Measurements from ENCODE around the gene PLXNB3. TPM values are rescaled to one million over a fixed set of nuclear protein-coding genes. Genes with fewer than 3 reads are reported as not detected.

The PLXNB3 gene
- total RNA-seq, 1 donor = 4.3 TPM

DNA sequence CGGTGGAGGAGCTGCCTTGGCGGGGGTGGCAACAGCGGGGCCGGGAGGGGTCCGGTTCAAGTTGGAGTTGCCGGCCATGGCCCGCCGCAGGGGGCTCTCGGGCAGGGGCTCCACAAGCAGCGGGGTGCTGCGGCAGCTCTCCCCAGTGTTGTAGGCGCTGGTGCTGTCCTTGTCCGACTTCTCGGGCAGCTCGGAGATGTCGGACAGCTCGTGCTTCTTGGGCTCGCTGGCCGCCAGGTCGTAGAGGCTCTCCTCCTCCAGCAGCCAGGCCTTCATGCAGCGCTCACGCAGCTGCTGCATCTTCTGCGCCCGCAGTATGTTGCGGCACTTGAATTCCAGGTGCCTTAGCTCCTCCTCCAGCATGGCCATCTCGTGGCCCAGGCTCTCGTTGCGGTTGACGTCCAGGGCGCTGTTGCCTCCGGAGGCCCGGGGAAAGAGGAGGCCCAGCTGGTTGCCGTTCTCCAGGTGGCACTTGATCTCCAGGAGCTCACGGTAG lies 40.1 kb downstream of the PLXNB3 start:
- DNase-seq (ENCODE audit: insufficient read length, low spot score, missing footprints) = no peak
- no peaks in the 10 kb centered on the region for H3K27me3 ChIP-seq (ENCODE audit: insufficient read depth, low read length)
- no peaks in the 10 kb centered on the region for H3K36me3 ChIP-seq (ENCODE audit: insufficient read depth, low read length)
- H3K79me2 ChIP-seq (ENCODE audit: insufficient read depth, low read length) = no peaks in the 10 kb centered on the region
- H3K4me2 ChIP-seq (ENCODE audit: insufficient read depth, low read length) = no peak overlapping the region
- TF ChIP-seq, protein P1, sequence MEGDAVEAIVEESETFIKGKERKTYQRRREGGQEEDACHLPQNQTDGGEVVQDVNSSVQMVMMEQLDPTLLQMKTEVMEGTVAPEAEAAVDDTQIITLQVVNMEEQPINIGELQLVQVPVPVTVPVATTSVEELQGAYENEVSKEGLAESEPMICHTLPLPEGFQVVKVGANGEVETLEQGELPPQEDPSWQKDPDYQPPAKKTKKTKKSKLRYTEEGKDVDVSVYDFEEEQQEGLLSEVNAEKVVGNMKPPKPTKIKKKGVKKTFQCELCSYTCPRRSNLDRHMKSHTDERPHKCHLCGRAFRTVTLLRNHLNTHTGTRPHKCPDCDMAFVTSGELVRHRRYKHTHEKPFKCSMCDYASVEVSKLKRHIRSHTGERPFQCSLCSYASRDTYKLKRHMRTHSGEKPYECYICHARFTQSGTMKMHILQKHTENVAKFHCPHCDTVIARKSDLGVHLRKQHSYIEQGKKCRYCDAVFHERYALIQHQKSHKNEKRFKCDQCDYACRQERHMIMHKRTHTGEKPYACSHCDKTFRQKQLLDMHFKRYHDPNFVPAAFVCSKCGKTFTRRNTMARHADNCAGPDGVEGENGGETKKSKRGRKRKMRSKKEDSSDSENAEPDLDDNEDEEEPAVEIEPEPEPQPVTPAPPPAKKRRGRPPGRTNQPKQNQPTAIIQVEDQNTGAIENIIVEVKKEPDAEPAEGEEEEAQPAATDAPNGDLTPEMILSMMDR (IDR thresholded peaks at IDR 0.05; ENCODE audit: extremely low read depth, low read depth, low read length) = no peak
- H3K4me3 ChIP-seq (ENCODE audit: insufficient read depth, low read length) = no peak overlapping the region
- no peaks in the 10 kb centered on the region for H3K4me1 ChIP-seq (ENCODE audit: insufficient read depth, low read length)
- no peaks in the 10 kb centered on the region for H4K20me1 ChIP-seq (ENCODE audit: insufficient read depth, low read length)
- H2AFZ ChIP-seq (ENCODE audit: low read length) = no peak overlapping the region
- no peaks in the 10 kb centered on the region for H3K9me3 ChIP-seq (ENCODE audit: low read depth, low read length)
- H3K27ac ChIP-seq (ENCODE audit: low read depth, low read length) = no peak overlapping the region

DNA sequence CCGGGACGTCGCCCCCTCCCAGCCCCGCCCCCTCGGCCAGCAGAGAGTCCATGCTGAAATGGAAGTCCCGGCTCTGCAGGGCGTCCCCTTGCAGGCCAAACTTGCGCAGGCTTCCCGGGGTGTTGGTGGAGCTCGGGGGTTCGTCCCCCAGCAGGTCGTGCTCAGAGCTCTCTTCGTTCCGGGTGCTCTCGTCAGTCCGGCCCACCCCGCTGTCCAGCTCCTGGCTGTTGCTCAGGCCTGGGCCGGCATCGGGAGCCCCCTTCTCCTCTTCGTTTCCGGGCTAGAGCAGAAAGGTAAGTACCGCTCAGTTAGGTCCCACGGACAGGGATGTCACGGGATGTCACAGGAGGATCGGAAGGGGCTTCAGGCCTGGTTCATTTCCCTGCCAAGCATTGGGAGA lies 40.6 kb downstream of the PLXNB3 start:
- Histone ChIP-seq H3K27ac (ENCODE audit: low read depth, low read length) (no peak overlapping the region), H3K27me3 (ENCODE audit: insufficient read depth, low read length) (no peaks in the 10 kb centered on the region), H3K9me3 (ENCODE audit: low read depth, low read length) (no peaks in the 10 kb centered on the region), H4K20me1 (ENCODE audit: insufficient read depth, low read length) (no peaks in the 10 kb centered on the region), H3K4me3 (ENCODE audit: insufficient read depth, low read length) (no peak overlapping the region), H3K79me2 (ENCODE audit: insufficient read depth, low read length) (no peaks in the 10 kb centered on the region), H2AFZ (ENCODE audit: low read length) (no peak overlapping the region), H3K36me3 (ENCODE audit: insufficient read depth, low read length) (no peaks in the 10 kb centered on the region), H3K4me2 (ENCODE audit: insufficient read depth, low read length) (no peak overlapping the region), H3K4me1 (ENCODE audit: insufficient read depth, low read length) (no peaks in the 10 kb centered on the region)
- DNase-seq (ENCODE audit: insufficient read length, low spot score, missing footprints) = no peak
- TF ChIP-seq, protein P1 (IDR thresholded peaks at IDR 0.05; ENCODE audit: extremely low read depth, low read depth, low read length) = no peak

DNA sequence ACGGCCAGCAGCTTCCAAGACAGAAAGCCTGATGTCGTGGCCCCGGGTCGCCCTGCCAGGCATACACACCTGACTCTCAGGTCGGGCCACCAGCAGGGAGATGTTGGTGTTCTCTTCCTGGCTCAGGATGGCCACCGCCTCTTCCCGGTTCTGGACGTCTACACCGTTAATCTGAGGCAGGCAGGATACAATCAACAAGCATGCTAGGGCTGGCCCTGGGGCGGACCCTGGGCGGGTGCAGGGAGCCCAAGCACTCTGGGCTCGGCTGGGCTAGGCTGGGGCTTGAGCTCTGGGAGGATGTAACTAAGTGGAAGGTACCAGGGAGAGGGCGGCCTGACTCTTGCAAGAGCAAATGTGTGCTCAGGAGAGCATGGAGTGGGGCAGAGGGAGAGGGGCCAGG lies 41.4 kb downstream of the PLXNB3 start:
- H3K9me3 ChIP-seq (ENCODE audit: low read depth, low read length) = no peaks in the 10 kb centered on the region
- H3K27me3 ChIP-seq (ENCODE audit: insufficient read depth, low read length) = no peaks in the 10 kb centered on the region
- no peak overlapping the region for H3K4me3 ChIP-seq (ENCODE audit: insufficient read depth, low read length)
- no peaks in the 10 kb centered on the region for H3K36me3 ChIP-seq (ENCODE audit: insufficient read depth, low read length)
- H2AFZ ChIP-seq (ENCODE audit: low read length) = no peak overlapping the region
- H3K4me1 ChIP-seq (ENCODE audit: insufficient read depth, low read length) = no peaks in the 10 kb centered on the region
- no peaks in the 10 kb centered on the region for H3K79me2 ChIP-seq (ENCODE audit: insufficient read depth, low read length)
- no peak overlapping the region for H3K4me2 ChIP-seq (ENCODE audit: insufficient read depth, low read length)
- H3K27ac ChIP-seq (ENCODE audit: low read depth, low read length) = no peak overlapping the region
- no peaks in the 10 kb centered on the region for H4K20me1 ChIP-seq (ENCODE audit: insufficient read depth, low read length)
- DNase-seq (ENCODE audit: insufficient read length, low spot score, missing footprints) = no peak
- TF ChIP-seq, protein P1 (IDR thresholded peaks at IDR 0.05; ENCODE audit: extremely low read depth, low read depth, low read length) = no peak

DNA sequence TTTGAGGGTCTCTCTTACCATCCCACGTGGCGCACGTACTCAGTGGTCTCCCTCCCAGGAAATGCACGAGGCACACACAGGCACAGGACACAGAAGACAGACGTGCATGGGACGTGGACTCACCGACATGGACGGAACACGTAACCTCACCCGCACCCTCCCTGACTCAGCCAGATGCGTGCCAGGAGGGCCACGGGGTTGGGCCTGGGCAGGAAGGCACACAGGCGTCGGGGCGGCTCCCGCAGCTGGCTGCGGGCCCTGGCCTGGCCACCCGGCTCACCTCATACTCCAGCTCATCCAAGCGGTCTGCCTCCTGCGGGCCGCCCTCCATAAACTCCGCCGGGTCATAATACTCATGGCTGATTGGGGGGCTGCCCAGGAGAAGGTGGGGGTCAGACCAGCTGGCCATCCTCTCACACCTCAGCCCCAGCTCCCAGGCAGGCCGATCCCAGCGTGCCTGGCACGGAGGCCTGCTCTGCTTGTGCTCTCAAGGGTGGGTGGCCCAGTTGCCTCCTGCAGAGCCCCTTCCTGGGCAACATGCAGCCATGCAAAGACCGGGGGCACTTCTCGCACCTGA lies 43.0 kb downstream of the PLXNB3 start:
- no peak overlapping the region for H3K27ac ChIP-seq (ENCODE audit: low read depth, low read length)
- TF ChIP-seq, protein P1 (IDR thresholded peaks at IDR 0.05; ENCODE audit: extremely low read depth, low read depth, low read length) = no peak
- H4K20me1 ChIP-seq (ENCODE audit: insufficient read depth, low read length) = no peaks in the 10 kb centered on the region
- no peaks in the 10 kb centered on the region for H3K36me3 ChIP-seq (ENCODE audit: insufficient read depth, low read length)
- no peaks in the 10 kb centered on the region for H3K9me3 ChIP-seq (ENCODE audit: low read depth, low read length)
- no peak for DNase-seq (ENCODE audit: insufficient read length, low spot score, missing footprints)
- H3K4me2 ChIP-seq (ENCODE audit: insufficient read depth, low read length) = no peak overlapping the region
- H3K4me1 ChIP-seq (ENCODE audit: insufficient read depth, low read length) = no peaks in the 10 kb centered on the region
- H3K27me3 ChIP-seq (ENCODE audit: insufficient read depth, low read length) = no peaks in the 10 kb centered on the region
- H2AFZ ChIP-seq (ENCODE audit: low read length) = no peak overlapping the region
- H3K79me2 ChIP-seq (ENCODE audit: insufficient read depth, low read length) = no peaks in the 10 kb centered on the region
- H3K4me3 ChIP-seq (ENCODE audit: insufficient read depth, low read length) = no peak overlapping the region
